Measurements from ENCODE around the gene TFPT.
"Not testable (repeated sequence)": the region's sequence is repeated elsewhere in the genome, so short reads cannot be mapped to it uniquely, and the experiment has no call there.

The TFPT gene

DNA sequence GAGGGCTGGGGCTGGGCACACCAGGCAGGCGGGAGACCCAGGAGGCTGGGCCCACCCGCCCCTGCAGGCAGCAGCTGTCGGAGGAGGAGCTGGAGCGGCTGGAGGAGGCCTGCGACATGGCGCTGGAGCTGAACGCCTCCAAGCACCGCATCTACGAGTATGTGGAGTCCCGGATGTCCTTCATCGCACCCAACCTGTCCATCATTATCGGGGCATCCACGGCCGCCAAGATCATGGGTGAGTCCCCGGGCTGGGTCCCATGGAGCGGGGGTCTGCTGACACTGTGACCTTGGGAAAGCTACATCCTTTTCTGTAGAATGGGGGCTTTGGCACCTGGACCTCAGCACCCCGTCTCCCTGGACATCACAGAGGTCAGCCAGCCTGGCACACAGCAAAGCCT, 8.2 kb upstream of the TFPT start:
- DNase-seq (ENCODE audit: low read depth in 2 of 2): no peak

DNA sequence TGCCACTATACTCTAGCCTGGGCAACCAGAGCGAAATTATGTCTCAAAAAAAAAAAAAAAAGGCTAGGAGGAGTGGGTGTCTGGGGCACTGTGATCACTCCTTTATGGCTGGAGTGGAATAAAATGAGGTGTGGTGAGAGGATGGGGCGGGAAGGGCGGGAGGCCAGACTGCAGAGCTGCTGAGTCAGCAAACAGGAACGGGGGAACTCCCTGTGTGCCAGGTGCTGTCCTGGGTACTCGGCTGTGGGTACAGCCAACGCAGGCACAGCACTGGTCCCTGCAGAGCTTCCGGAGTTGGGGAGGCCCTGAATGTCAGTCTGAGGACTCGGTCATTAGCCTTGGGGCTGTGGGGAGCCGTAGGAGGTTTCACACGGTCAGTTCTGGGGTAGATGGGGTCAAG, 5.8 kb upstream of the TFPT start:
- DNase-seq (ENCODE audit: low read depth in 2 of 2): no peak

- DNase-seq (ENCODE audit: low read depth in 2 of 2): no peak
Observed at GRCh38 chr19:54114340-54115108, 933 bp downstream of the TFPT start.

- DNase-seq (ENCODE audit: low read depth in 2 of 2): no peak
Observed at GRCh38 chr19:54109651-54110050, 5.8 kb downstream of the TFPT start.

- no peak for DNase-seq (ENCODE audit: low read depth in 2 of 2)
Observed at GRCh38 chr19:54108496-54108895, 7.0 kb downstream of the TFPT start.

DNA sequence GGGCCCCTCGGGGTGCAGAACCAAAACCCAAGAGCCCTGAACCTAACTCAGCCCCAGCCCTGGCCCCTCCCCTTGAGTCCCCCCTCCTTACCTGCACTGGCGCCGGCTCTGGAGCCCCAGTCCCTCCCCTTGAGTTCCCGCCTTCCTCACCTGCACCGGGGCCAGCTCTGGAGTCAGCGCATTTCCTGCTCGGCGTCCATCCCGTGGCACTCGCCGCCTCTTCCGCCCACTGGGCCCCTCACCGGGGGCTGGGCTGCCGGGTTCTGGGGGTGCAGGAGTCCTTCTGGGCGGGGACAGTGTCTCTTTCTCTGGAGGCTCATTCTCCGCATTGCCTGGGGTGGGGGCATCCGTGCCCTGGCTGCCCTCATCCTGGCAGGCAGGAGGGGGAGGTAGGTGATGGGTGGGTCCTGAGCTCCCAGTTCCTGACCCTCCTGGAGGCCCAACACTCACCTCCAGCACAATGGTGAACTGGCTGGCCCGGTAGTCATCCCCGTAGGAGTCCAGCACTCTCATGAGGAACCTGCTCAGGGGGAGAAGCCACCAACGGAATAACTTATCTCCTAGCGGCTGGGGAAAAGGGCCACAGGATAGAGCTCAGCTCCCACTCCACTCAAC, 7.5 kb downstream of the TFPT start:
- no peak for DNase-seq (ENCODE audit: low read depth in 2 of 2)

- no peak for DNase-seq (ENCODE audit: low read depth in 2 of 2)
Observed at GRCh38 chr19:54106716-54107115, 8.7 kb downstream of the TFPT start.

DNA sequence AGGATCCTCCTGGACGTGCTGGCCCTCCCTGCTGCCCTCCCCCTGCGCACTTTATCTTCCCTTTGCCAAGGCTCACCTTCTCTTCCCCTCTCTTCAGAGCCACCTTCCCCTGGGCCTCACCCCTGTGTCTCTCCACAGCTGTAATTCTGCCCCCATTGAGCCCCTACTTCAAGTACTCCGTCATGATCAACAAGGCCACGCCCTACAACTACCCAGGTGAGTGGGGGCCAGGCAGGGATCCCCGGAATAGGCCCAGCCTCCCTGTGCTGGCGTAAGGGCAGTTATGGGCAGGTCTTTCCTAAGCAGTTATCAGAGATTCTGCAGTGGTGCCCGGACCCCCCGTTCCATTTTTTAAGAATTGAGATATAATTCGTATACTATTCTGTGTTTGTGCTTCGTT, 9.7 kb downstream of the TFPT start:
- DNase-seq (ENCODE audit: low read depth in 2 of 2): no peak

DNA sequence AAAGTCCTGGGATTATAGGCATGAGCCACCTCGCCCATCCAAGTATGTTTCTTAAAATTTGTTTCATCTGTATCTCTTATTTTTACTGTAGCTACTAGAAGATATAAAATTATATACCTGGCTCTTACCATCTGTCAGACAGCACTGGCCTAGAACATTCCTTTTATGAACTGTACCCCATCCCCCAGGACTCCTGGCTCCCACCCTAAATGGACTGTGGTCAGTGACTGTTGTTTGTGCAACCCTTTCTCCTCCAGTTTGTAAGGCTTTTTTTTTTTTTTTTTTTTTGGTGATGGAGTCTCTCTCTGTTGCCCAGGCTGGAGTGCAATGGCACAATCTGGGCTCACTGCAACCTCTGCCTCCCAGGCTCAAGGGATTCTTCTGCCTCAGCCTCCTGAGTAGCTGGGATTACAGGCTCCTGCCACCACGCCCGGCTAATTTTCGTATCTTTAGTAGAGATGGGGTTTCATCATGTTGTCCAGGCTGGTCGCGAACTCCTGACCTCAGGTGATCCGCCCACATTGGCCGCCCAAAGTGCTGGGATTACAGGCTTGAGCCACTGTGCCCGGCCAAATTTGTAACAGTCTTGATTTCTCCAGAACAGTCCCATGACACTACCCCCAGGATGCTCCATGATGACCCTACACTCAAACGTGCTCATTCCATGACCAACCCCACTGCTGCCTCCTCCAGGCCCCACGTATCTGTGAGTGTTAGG, 10.3 kb downstream of the TFPT start:
- no peak for DNase-seq (ENCODE audit: low read depth in 2 of 2)

DNA sequence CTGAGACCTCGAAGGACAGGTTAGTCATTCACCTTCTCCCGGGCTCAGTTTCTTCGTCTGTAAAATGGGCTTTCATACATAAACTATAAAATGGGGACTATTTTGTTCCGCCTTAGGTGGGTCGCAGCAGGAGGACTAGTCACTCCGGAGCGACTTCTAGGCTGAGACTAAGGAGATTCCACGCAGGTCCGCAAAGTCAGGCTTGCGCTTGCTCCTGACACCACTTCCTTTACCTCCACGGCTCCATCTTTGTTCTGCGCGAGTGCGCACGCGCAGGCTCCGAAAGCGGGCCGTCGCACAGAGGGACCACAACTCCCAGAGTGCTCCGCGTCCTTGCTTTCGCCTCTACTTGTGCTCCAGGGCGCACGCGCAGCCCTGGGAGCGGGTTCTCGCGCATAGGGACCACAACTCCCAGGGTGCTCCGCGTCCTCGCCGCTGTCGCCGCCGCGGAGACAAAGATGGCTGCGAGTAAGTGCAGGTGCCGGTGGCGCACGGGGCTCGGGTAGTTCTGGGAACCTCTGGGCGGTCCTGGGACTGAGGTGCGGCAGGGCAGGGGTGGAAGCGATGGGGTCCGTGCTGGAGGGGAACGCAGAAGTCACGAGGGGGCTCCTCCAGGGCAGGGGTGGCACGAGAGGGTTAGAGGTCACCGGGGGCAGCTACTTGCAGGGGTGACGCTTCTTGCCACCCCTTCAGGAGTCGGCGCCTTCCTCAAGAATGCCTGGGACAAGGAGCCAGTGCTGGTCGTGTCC, 12.9 kb downstream of the TFPT start, which contains the start of gene NDUFA3:
NDUFA3 (plus strand) TSS at position 435 of the 749 bp plus-strand sequence; CDS start at position 459, 24 bp downstream.
- DNase-seq (ENCODE audit: low read depth in 2 of 2): peak; percentile 95

GRCh38 chr19:54100561-54100960, 14.9 kb downstream of the TFPT start, which contains the start of gene OSCAR:
Gene OSCAR (minus strand): TSS chr19:54100803. CDS start chr19:54100792, 11 bp downstream.
- DNase-seq (ENCODE audit: low read depth in 2 of 2): no peak

DNA sequence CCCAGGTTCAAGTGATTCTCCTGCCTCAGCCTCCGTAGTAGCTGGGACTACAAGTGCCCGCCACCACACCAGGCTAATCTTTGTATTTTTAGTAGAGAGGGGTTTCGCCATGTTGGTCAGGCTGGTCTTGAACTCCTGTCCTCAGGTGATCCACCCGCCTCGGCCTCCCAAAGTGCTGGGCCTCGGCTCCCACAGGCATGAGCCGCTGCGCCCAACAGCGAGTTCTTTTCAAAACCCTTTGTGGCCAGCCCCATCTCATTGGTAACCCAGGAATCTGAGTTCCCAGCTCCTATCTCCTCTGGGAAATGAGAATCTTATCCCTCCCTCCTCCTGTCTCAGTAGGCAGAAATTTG, 15.6 kb downstream of the TFPT start:
- DNase-seq (ENCODE audit: low read depth in 2 of 2): not testable (repeated sequence)

- no peak for DNase-seq (ENCODE audit: low read depth in 2 of 2)
Observed at GRCh38 chr19:54099190-54099902, 16.1 kb downstream of the TFPT start.

DNA sequence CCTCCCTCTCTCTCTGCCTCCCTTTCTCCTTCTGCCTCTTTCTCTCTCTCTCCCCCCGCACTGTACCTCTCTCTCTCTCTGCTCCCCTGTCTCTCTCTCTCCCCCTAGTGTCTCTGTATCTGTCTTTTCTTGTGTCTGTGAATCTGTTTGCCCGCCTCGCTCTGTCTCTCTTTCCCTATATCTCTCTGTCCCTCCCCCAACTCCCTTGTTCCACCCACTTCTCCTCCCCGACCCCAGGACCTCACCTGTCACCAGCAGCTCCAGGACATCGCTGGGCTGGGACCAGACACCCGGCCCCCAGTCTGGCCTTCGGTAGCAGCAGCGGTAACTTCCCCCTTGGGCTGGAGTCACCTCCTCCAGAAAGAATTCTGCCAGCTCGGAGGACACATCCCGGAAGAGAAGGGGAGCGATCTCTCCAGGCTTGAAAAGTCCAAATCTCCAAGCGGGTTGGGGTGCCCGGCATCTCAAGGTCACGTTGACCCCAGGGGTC, 18.8 kb downstream of the TFPT start:
- DNase-seq (ENCODE audit: low read depth in 2 of 2): no peak

- DNase-seq (ENCODE audit: low read depth in 2 of 2): peak in 1 of 2 donors; percentile 25
Observed at GRCh38 chr19:54095859-54096616, 19.4 kb downstream of the TFPT start.

DNA sequence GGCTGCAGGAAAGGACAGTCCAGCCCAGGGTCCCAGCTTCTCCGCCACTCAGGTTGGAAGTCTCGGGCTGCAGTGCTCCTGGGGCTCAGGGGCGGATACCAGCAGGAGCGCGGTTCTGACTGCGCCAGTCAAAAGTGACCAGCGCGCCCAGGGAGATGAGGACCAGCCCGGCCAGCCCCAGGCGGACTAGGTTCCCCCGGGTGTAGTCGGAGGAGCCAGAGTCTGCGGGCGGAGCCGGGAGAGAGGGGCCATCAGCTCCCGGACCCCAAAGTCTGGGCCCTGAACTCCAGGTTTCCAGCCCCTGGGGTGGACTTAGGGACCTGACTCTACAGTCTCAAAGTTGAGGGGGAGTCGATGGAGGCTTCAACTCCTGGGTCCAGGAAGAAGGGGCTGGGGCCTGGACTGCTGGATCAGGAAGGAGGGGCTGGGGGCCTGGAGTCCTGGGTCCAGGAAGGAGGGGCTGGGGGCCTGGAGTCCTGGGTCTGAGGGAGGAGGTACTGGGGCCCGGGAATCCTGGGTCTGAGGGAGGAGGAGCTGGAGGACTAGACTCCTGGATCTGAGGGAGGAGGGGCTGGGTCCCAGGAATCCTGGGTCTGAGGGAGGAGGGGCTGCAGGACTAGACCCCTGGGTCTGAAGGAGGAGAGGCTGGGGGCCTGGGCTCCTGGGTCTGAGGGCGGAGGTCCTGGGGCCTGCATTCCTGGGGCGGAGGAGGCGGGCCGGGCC, 20.2 kb downstream of the TFPT start:
- no peak for DNase-seq (ENCODE audit: low read depth in 2 of 2)

DNA sequence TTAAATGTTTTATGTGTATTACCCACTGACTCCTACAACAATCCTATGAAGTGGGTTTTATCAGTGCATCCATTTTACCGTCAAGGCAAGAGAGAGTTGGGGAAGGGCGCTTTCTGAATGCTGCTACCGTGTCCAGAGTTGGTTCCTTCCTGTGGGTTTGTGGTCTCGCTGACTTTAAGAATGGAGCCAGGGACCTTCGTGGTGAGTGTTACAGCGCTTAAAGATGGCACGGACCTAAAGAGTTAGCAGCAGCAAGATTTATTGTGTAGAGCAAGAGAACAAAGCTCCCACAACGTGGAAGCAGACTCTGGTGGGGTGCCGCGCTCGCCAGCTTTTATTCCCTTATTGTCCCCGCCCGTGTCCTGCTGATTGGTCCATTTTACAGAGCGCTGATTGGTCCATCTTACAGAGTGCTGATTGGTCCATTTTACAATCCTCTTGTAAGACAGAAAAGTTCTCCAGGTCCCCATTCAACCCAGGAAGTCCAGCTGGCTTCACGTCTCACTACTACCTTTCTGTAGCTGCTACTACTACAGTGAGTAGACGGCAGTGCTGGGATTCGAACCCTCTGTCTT, 20.9 kb downstream of the TFPT start:
- DNase-seq (ENCODE audit: low read depth in 2 of 2): no peak

- no peak for DNase-seq (ENCODE audit: low read depth in 2 of 2)
Observed at GRCh38 chr19:54084410-54084809, 31.0 kb downstream of the TFPT start.

DNA sequence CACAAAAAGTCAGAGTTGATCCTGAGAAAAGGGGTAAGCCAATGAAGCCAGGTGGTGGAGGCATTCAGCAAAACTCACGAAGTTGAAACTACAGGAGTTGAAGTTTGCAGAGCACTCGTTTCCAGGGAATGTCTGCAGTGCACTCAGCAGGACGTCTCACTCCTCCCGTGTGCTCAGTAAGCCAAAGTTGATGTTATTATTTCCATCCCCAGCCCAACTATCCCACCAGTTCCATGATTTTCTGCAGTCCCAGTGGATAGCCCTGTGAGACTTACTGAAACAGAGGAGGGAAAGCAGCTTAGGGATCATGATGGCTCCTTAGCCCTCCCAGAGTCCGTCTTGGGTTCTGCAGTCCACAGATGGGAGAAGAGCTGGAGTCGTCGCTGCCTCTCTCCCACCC, 34.4 kb downstream of the TFPT start, which contains the start of gene TARM1:
TARM1 (minus strand) TSS at position 334 of the 400 bp plus-strand sequence; CDS start at position 309, 25 bp downstream.
- no peak for DNase-seq (ENCODE audit: low read depth in 2 of 2)

Measured in stimulated activated CD8-positive, alpha-beta memory T cell treated with anti-CD3 and anti-CD28 coated beads, Interleukin-2, amount 100 ng/mL, for 1 hour (primary cell).